ENCODE measurements around the gene FGFR2.
"Not testable (repeated sequence)": the region's sequence is repeated elsewhere in the genome, so short reads cannot be mapped to it uniquely, and the experiment has no call there.

FGFR2 gene

DNA sequence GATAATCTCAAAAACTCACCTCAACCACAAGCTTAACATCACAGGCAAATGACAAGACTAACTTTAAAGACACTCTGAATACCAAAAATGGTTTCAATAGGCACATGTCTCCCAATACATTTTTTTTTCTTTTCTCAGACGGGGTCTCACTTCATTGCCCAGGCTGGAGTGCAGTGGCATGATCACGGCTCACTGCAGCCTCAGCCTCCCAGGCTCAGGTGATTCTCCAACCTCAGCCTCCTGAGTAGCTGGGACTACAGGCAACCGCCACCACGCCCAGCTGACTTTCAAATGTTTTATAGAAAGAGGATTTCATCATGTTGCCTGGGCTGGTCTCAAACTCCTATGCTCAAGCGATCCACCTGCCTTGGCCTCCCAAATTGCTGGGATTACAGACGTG lies 77.7 kb downstream of the FGFR2 start:
- DNase-seq, result not testable (repeated sequence)

GRCh38 chr10:121519901-121520493 lies 78.2 kb downstream of the FGFR2 start:
- DNase-seq, result no peak

DNA sequence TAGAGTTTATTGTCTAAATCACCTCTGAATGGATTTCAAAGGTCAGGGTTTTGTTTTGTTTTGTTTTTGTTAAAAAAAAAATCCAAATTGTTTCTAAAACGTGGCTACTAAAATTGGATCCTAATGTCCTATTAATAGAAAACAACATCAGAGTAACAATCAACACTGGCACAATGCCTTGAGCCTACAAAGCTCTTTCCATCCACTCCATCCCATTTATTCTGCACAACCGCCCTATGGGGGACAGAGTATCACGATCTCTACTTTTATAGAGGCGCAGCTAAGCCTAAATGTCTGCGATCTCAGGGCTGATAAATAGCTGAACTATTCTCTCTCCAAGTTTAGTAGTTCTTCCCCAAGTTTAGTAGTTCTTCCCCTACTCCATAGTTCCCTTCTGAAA lies 78.8 kb downstream of the FGFR2 start:
- DNase-seq, result no peak

- no peak for DNase-seq
Observed at GRCh38 chr10:121518333-121518732, 79.9 kb downstream of the FGFR2 start.

DNA sequence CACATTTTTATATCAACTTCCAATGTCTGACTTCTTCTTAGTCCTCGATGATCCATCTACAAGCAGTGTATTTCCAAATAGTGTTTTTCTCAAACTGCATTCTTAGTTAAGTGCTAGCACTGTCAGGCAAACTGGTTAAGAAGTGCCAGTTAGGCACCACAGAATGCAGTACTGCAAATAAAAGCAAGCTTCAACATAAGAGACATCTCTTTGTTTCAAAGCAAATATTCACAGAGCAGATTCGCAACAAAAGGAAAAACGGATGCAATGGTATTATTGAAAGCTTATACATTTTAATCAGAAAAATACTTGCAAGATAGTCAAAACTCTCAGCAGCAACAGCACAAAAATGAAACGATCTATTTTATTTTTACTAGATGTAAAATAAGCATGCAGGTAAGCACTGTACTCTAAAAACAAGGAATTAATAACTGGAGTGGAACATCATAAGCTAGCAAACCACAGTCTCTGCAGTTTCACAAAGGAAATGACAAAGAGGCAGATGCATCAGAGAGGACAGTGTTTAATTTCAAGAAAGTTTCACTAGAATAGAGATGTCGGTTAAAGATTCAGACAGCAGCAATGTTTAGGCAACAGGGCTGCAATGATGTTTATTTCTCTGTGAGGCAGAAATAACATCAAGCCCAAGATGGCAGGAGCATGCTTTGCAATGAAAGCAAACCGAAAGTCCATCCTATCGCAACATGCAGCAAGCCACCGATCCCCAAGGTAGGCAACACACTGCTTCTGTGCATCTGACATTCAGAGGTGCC lies 82.0 kb downstream of the FGFR2 start:
- DNase-seq, result no peak

DNA sequence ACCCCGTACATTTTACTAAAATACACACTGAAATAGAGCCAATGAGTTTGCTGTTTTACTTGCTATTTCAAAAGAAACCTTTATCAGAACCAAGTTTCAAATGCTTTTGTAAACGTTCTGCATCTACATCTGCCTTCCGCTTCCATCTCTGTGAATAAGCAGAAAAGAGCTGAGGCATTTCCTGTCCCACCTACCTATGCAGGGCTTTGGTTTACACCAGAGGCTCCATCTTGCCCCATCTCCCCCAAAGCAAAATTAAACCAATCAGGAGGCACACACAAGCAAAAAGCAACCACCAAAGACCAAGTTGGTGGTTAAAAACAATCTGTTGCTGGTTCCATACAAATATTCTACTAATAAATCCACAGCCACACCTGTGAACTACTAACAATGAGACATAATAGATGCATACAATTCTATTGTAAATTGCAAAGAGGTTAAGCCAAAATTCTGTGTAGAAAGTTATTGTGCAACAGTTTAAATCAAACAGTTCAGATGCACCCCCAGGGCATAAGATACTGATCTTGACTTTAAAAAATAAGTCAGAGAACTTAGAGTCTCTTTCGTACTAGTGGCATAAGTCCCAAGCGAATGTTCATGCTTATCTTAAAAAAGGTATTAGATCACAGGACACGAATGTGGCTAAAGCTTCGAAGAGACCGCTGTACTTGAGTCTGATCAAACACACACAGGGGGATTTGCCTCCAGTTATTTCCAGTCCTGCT lies 83.9 kb downstream of the FGFR2 start:
- DNase-seq, result no peak

- DNase-seq, result no peak
Observed at GRCh38 chr10:121511943-121512342, 86.3 kb downstream of the FGFR2 start.

GRCh38 chr10:121511460-121511859 lies 86.8 kb downstream of the FGFR2 start:
- DNase-seq, result no peak

DNA sequence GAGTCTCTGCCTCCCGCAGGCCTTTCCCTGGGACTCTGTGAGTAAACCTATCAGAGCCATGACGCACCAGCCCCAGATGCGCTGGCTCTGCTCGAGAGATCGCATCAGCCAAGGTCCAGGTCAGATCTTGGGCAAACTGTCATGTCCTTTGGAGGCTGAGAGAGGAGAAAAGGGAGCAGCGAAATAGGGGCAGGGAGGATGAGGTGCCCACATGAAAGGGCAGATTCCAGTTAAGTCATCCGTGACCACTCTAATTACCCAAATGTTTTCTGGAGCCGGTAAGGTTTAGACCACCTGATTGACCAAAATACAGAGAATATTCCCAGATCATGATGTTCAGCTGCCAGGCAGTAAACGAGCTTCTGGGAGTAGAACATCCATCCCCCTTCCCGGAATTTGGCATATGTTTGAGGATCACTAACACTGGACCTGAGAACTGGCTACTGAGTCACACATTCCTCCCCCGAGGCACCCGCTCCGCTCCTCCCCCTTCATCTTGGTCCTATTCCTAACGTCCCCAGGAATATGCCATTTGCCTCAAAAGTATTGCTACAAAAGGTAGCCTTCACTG lies 88.0 kb downstream of the FGFR2 start:
- DNase-seq, result no peak

- no peak for DNase-seq
Observed at GRCh38 chr10:121509796-121510195, 88.4 kb downstream of the FGFR2 start.

DNA sequence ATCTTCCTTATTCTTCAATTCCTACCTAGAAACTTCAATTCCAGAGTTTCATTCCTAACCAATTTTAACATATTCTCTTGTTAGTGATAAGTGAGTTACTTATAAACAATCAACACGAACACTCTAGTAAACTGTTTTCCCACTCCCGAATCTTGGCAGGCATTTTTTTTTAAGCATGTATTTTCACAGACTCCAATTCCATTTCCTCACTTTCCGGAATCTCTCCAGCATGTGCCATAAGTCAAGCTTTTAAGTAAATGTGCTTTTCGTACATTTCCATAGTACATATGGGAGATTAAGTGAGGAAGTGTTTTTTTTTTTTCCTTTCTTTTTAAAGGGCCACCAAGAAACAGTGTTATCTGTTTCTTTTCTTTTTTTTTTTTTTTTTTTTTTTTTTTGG lies 89.1 kb downstream of the FGFR2 start:
- DNase-seq, result no peak

GRCh38 chr10:121503587-121504051 lies 94.6 kb downstream of the FGFR2 start:
- DNase-seq, result peak; percentile 49

- no peak for DNase-seq
Observed at GRCh38 chr10:121501796-121502195, 96.4 kb downstream of the FGFR2 start.

- DNase-seq, result no peak
Observed at GRCh38 chr10:121500701-121501332, 97.4 kb downstream of the FGFR2 start.

DNA sequence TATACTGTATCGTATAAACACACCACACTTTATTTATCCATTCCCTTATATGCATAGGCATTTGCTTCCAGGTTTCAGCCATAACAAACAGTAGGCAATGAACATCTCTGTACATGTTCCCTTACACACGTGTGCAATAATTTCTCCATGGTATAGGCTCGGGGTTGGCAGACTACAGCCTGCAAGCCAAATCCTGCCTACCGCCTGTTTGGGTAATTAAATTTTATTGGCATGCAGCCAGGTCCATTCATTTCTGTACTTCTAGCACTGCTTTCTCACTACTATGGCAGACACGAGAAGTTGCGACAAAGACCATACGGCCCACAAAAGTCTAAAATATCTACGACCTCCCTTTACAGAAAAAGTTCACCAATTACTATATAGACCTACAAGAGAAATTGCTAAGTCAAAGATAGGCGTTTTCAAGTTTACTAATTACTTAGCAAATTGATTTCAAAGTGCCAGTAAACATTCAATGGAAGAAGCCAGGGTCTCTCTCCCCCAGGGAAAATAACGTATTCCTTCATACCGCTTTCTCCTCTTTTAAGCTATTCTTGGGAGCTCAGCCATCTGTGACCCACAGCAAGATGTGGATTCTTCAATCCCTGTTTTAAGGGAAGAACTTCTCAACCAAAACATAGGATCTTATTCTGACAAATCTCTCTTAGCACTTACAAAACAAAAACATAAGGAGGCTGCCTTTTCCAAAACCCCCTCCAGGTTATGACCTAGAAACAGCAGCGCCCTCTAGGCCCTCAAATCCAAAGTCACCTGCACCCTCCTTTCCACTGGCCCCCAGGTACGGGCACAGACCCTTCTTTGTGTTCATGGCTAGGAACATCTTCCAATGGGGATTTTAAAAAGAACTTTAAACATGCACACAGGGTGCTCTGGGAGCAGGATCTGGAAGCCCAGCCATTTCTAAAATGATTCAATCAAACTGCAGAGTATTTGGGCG lies 100.5 kb downstream of the FGFR2 start:
- DNase-seq, result no peak

- DNase-seq, result no peak
Observed at GRCh38 chr10:121495719-121496118, 102.5 kb downstream of the FGFR2 start.

DNA sequence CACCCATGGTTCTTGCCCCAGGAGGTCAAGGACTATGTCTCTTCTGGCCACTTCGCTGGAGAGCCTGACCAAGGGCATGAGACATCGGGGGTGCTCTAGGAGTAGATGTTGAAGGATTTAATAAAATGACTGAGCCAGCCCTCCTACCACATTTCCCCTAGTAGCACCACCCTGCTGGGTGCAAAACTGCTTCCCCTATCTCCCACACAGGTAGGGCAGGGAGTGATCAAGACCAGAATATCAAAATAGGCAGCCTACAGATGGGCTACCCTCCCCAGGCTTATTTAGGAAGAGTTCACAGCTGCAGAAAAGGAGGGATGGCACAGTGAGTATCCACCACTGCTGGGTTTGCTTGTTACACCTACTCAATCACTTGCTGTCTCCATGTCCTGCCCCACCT lies 103.9 kb downstream of the FGFR2 start:
- DNase-seq, result no peak

DNA sequence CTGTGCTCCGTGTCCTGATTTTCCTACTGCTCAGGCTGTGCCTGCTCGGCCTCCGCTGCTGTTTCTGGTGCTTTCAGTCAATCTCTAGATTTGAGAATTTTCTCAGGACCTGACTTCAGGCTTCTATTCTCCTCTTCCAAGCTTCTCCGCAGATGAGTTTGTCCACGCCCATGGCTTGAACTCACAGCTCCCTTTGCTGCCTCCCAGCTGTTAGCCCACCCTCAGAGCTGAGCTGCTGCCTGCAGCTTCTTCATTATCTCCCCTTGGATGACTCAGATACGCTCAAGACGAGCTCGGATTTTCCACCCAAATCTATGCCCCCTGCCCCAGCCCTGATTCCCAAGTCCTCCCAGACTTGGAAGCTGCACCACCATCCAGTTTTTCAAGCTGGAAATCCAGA lies 104.7 kb downstream of the FGFR2 start:
- DNase-seq, result no peak

GRCh38 chr10:121490871-121491519 lies 107.2 kb downstream of the FGFR2 start:
- DNase-seq, result peak; percentile 90

DNA sequence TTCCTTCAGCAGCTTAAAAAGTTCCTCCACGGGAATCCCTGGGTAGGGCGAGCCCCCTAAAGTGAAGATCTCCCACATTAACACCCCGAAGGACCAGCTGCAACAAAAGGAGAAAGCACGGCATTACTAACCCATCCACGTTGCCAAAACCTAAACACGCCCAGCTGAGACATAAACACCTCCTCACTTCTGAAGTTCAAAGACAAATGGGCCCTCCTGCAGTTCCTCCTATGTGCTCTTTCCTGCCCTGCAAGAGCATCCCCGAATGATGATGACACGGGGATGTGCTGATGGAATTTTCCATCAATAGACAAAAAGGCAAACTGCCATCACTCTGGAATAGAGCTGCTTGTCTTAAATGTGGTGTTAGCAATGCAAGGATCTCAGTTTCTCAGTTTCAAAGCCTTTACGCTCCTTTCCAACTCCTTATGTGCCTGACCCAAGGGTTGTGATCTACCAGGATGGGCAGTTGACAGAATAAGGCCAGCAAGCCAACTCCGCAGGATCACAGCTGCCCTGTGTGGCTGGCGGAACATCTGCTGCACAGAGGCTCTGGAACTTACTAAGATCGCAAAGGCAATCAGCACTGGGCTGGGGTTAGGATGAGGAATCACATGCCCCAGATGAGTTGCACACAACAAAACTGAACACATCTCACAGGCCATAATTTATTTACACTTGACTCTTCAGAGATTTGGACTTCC lies 112.7 kb downstream of the FGFR2 start:
- no peak for DNase-seq

- DNase-seq, result no peak
Observed at GRCh38 chr10:121484816-121485215, 113.4 kb downstream of the FGFR2 start.

Measured in femur (tissue), 1 donor.